Breast epithelium (tissue), 4 donors: ENCODE measurements around the gene DPT. TPM values are rescaled to one million over a fixed set of nuclear protein-coding genes. Genes with fewer than 3 reads are reported as not detected.

ENCODE experiments used
- DNase-seq, 2 donors: peaks; one replicate each; pipeline ENCODE4 v3.0.0-alpha.2; 2019; ENCODE audit warnings: low spot score in 2 of 2
- H3K27ac ChIP-seq, 2 donors: fragments of 200-600 bp; sonication (generic) in 1 of 2; one replicate each; pipeline ENCODE4 v1.5.1; 2016 to 2019; ENCODE audit warnings: mild to moderate bottlenecking in 1 of 2
- H3K27me3 ChIP-seq, 2 donors: fragments of 200-600 bp; sonication (generic) in 1 of 2; one replicate each; pipeline versions ENCODE4 v1.5.1 to v1.6.0; 2017 to 2019; ENCODE audit warnings: control low read depth in 1 of 2, mild to moderate bottlenecking in 1 of 2
- H3K36me3 ChIP-seq: fragments of 200-600 bp; one replicate; pipeline ENCODE4 v1.5.1; 2019
- H3K4me1 ChIP-seq, 2 donors: fragments of 200-600 bp; sonication (generic); one replicate each; pipeline ENCODE4 v1.5.1; 2016 to 2019; ENCODE audit warnings: control low read depth in 1 of 2
- H3K4me3 ChIP-seq, 3 donors: fragments of 200-600 bp; sonication (generic); 1 replicate in 2 of 3; 2 replicates in 1 of 3; pipeline ENCODE4 v1.5.1; 2016 to 2019; ENCODE audit warnings: mild to moderate bottlenecking in 3 of 3, moderate library complexity in 2 of 3
- H3K9me3 ChIP-seq, 2 donors: fragments of 200-600 bp; sonication (generic) in 1 of 2; one replicate each; pipeline ENCODE4 v1.5.1; 2016 to 2019; ENCODE audit warnings: control low read depth in 1 of 2
- CTCF ChIP-seq, 3 donors: fragments of 450-650 bp; IDR thresholded peaks; one replicate each; pipeline ENCODE4 v1.5.1; 2016 to 2017; ENCODE audit warnings: antibody characterized with exemption in 3 of 3, mild to moderate bottlenecking in 3 of 3, moderate library complexity in 3 of 3
- POLR2A ChIP-seq: fragments of 450-650 bp; IDR thresholded peaks from one replicate; pipeline ENCODE4 v1.6.1; 2016; ENCODE audit warnings: antibody characterized with exemption, mild to moderate bottlenecking, moderate library complexity
- POLR2AphosphoS5 ChIP-seq, 3 donors: sonication (generic); formaldehyde crosslinking; IDR thresholded peaks; one replicate each; pipeline ENCODE4 v1.6.1; 2017; ENCODE audit warnings: antibody characterized with exemption in 3 of 3
- intact Hi-C: fragments of 100-400 bp; cut with DNase I; formaldehyde crosslinking; loops from one replicate; pipeline ENCODE4 v1.15.1; 2023; ENCODE audit warnings: low total_unique reads
- total RNA-seq, 3 donors: library from RNA; depleted of rRNA; stranded (reverse); fragments of >200 nt; gene quantifications; one replicate each; pipeline ENCODE4 v1.1.0, GENCODE V29; 2016

Gene DPT
- total RNA-seq, 3 donors from 2014 or later, result 26.9 to 740 (median 62.6) TPM

GRCh38 chr1:168656485-168656884 lies 72.5 kb downstream of the DPT start:
- no peak overlapping the region for H3K27ac ChIP-seq
- no peaks in the 10 kb centered on the region for H3K36me3 ChIP-seq
- H3K4me1 ChIP-seq, result no peaks in the 10 kb centered on the region
- H3K4me3 ChIP-seq, result no peak overlapping the region
- no peaks in the 10 kb centered on the region for H3K27me3 ChIP-seq
- TF ChIP-seq POLR2AphosphoS5 (IDR thresholded peaks at IDR 0.05), result no peak
- no peak for TF ChIP-seq CTCF (IDR thresholded peaks at IDR 0.05)
- no peak for TF ChIP-seq POLR2A
- intact Hi-C loops, result no loop called here
- no peaks in the 10 kb centered on the region for H3K9me3 ChIP-seq
- no peak for DNase-seq

- Histone ChIP-seq H3K9me3 (no peaks in the 10 kb centered on the region), H3K27me3 (no peaks in the 10 kb centered on the region), H3K27ac (no peak overlapping the region), H3K4me3 (no peak overlapping the region), H3K4me1 (no peaks in the 10 kb centered on the region), H3K36me3 (no peaks in the 10 kb centered on the region)
- no peak for DNase-seq
- intact Hi-C loops, result no loop called here
- TF ChIP-seq POLR2A (no peak), CTCF (IDR thresholded peaks at IDR 0.05) (no peak), POLR2AphosphoS5 (IDR thresholded peaks at IDR 0.05) (no peak)
Observed at GRCh38 chr1:168654198-168654915, 74.6 kb downstream of the DPT start.

GRCh38 chr1:168653567-168653966 lies 75.4 kb downstream of the DPT start:
- DNase-seq, result no peak
- no peak overlapping the region for H3K27ac ChIP-seq
- H3K27me3 ChIP-seq, result no peaks in the 10 kb centered on the region
- no peaks in the 10 kb centered on the region for H3K4me1 ChIP-seq
- H3K36me3 ChIP-seq, result no peaks in the 10 kb centered on the region
- TF ChIP-seq CTCF (IDR thresholded peaks at IDR 0.05) (no peak), POLR2A (no peak), POLR2AphosphoS5 (IDR thresholded peaks at IDR 0.05) (no peak)
- intact Hi-C loops, result no loop called here
- H3K9me3 ChIP-seq, result no peaks in the 10 kb centered on the region
- no peak overlapping the region for H3K4me3 ChIP-seq

GRCh38 chr1:168645721-168646120 lies 83.3 kb downstream of the DPT start:
- no peak for DNase-seq
- Histone ChIP-seq H3K36me3 (no peaks in the 10 kb centered on the region), H3K4me3 (no peak overlapping the region), H3K4me1 (no peaks in the 10 kb centered on the region), H3K9me3 (no peaks in the 10 kb centered on the region), H3K27me3 (no peaks in the 10 kb centered on the region), H3K27ac (no peak overlapping the region)
- intact Hi-C loops, result no loop called here
- TF ChIP-seq CTCF (IDR thresholded peaks at IDR 0.05) (no peak), POLR2AphosphoS5 (IDR thresholded peaks at IDR 0.05) (no peak)

Other genes with a start within 250 kb of the DPT start
- 1 to 10 TPM in 1 of 3 donors, not detected in 2; 1.9 TPM for gene XCL2, start 185.2 kb downstream of the DPT start, total RNA-seq
- gene XCL1, start 152.6 kb downstream of the DPT start, total RNA-seq, result under 1 TPM in 1 of 3 donors, not detected in 2; 0.33 TPM